MM.1S (cell line): ENCODE measurements around the gene S1PR5.

Experiments used
- CTCF ChIP-seq: fragments of 300-600 bp; sonication (generic); IDR thresholded peaks from 2 replicates; pipeline ENCODE4 v1.5.1; 2016; ENCODE audit warnings: antibody characterized with exemption, low read length, mixed read lengths
- EZH2 ChIP-seq: fragments of 300-600 bp; sonication (generic); optimal IDR thresholded peaks from 2 replicates; pipeline ENCODE3; 2017; ENCODE audit warnings: low read depth, mild to moderate bottlenecking, antibody characterized with exemption, low read length, mixed read lengths
- EZH2phosphoT487 ChIP-seq: fragments of 300-600 bp; sonication (generic); IDR thresholded peaks from 2 replicates; pipeline ENCODE4 v1.6.1; 2018; ENCODE audit warnings: antibody characterized with exemption, low read length

GRCh38 chr19:10518444-10519361, 1.5 kb upstream of the S1PR5 start:
- TF ChIP-seq CTCF (no peak), EZH2 (no peak), EZH2phosphoT487 (no peak)
